Measurements from ENCODE around the gene PTOV1.

The PTOV1 gene

GRCh38 chr19:49850487-49851342 lies at the start of gene PTOV1:
Gene PTOV1 (plus strand): TSS chr19:49851159.
- peaks cover 5% of the 10 kb centered on the region for H3K36me3 ChIP-seq (ENCODE audit: insufficient read depth, low read length)
- peak within 1 kb of the TSS; percentile 66 to 70 for H3K4me3 ChIP-seq (ENCODE audit: low read depth in 1 of 2, low read length in 2 of 2)
- H3K4me1 ChIP-seq (ENCODE audit: insufficient read depth, low read length) = peaks cover 27% of the 10 kb centered on the region
- H3K27ac ChIP-seq (ENCODE audit: low read depth, low read length) = peak within 1 kb of the TSS; percentile 95
- no peaks in the 10 kb centered on the region for H3K27me3 ChIP-seq (ENCODE audit: control insufficient read depth in 1 of 2, insufficient read depth in 2 of 2, low read length in 2 of 2)
- H3K9me3 ChIP-seq (ENCODE audit: low read length) = no peaks in the 10 kb centered on the region
- H3K9ac ChIP-seq (ENCODE audit: low read length) = peak within 1 kb of the TSS; percentile 83

- Histone ChIP-seq H3K4me3 (ENCODE audit: low read depth in 1 of 2, low read length in 2 of 2) (peak overlapping the region; percentile 55 to 65), H3K27me3 (ENCODE audit: control insufficient read depth in 1 of 2, insufficient read depth in 2 of 2, low read length in 2 of 2) (no peaks in the 10 kb centered on the region), H3K27ac (ENCODE audit: low read depth, low read length) (peak overlapping the region; percentile 57), H3K4me1 (ENCODE audit: insufficient read depth, low read length) (peaks cover 5% of the 10 kb centered on the region), H3K36me3 (ENCODE audit: insufficient read depth, low read length) (peaks cover 51% of the 10 kb centered on the region), H3K9me3 (ENCODE audit: low read length) (no peaks in the 10 kb centered on the region), H3K9ac (ENCODE audit: low read length) (no peak overlapping the region)
Measured at GRCh38 chr19:49801401-49801888, 49.5 kb upstream of the PTOV1 start.

- H3K27me3 ChIP-seq (ENCODE audit: control insufficient read depth in 1 of 2, insufficient read depth in 2 of 2, low read length in 2 of 2) = no peaks in the 10 kb centered on the region
- H3K4me1 ChIP-seq (ENCODE audit: insufficient read depth, low read length) = peaks cover 5% of the 10 kb centered on the region
- H3K4me3 ChIP-seq (ENCODE audit: low read depth in 1 of 2, low read length in 2 of 2) = peak overlapping the region; percentile 55 to 65
- peak overlapping the region; percentile 57 for H3K27ac ChIP-seq (ENCODE audit: low read depth, low read length)
- H3K9me3 ChIP-seq (ENCODE audit: low read length) = no peaks in the 10 kb centered on the region
- H3K9ac ChIP-seq (ENCODE audit: low read length) = peak overlapping the region; percentile 27
- H3K36me3 ChIP-seq (ENCODE audit: insufficient read depth, low read length) = peaks cover 47% of the 10 kb centered on the region
Measured at GRCh38 chr19:49801966-49802661, 48.8 kb upstream of the PTOV1 start.

GRCh38 chr19:49802836-49803528 lies 48.0 kb upstream of the PTOV1 start:
- Histone ChIP-seq H3K4me1 (ENCODE audit: insufficient read depth, low read length) (peaks cover 7% of the 10 kb centered on the region), H3K36me3 (ENCODE audit: insufficient read depth, low read length) (peaks cover 49% of the 10 kb centered on the region), H3K9me3 (ENCODE audit: low read length) (no peaks in the 10 kb centered on the region), H3K27me3 (ENCODE audit: control insufficient read depth in 1 of 2, insufficient read depth in 2 of 2, low read length in 2 of 2) (no peaks in the 10 kb centered on the region), H3K9ac (ENCODE audit: low read length) (peak overlapping the region; percentile 27), H3K27ac (ENCODE audit: low read depth, low read length) (peak overlapping the region; percentile 57), H3K4me3 (ENCODE audit: low read depth in 1 of 2, low read length in 2 of 2) (peak overlapping the region; percentile 55 to 65)

- no peak overlapping the region for H3K4me3 ChIP-seq (ENCODE audit: low read depth in 1 of 2, low read length in 2 of 2)
- H3K27ac ChIP-seq (ENCODE audit: low read depth, low read length) = no peak overlapping the region
- peaks cover 12% of the 10 kb centered on the region for H3K4me1 ChIP-seq (ENCODE audit: insufficient read depth, low read length)
- H3K9ac ChIP-seq (ENCODE audit: low read length) = peak overlapping the region; percentile 27
- no peaks in the 10 kb centered on the region for H3K27me3 ChIP-seq (ENCODE audit: control insufficient read depth in 1 of 2, insufficient read depth in 2 of 2, low read length in 2 of 2)
- H3K9me3 ChIP-seq (ENCODE audit: low read length) = no peaks in the 10 kb centered on the region
- peaks cover 44% of the 10 kb centered on the region for H3K36me3 ChIP-seq (ENCODE audit: insufficient read depth, low read length)
Measured at GRCh38 chr19:49803529-49803856, 47.5 kb upstream of the PTOV1 start.

GRCh38 chr19:49805822-49806619 lies 44.9 kb upstream of the PTOV1 start:
- H3K9ac ChIP-seq (ENCODE audit: low read length) = no peak overlapping the region

GRCh38 chr19:49806620-49806959 lies 44.4 kb upstream of the PTOV1 start:
- H3K9ac ChIP-seq (ENCODE audit: low read length) = no peak overlapping the region
- peaks cover 21% of the 10 kb centered on the region for H3K4me1 ChIP-seq (ENCODE audit: insufficient read depth, low read length)
- no peak overlapping the region for H3K27ac ChIP-seq (ENCODE audit: low read depth, low read length)
- peaks cover 27% of the 10 kb centered on the region for H3K36me3 ChIP-seq (ENCODE audit: insufficient read depth, low read length)
- H3K4me3 ChIP-seq (ENCODE audit: low read depth in 1 of 2, low read length in 2 of 2) = no peak overlapping the region
- H3K27me3 ChIP-seq (ENCODE audit: control insufficient read depth in 1 of 2, insufficient read depth in 2 of 2, low read length in 2 of 2) = no peaks in the 10 kb centered on the region
- H3K9me3 ChIP-seq (ENCODE audit: low read length) = no peaks in the 10 kb centered on the region

More at GRCh38 chr19:49805822-49806619, 44.9 kb upstream of the PTOV1 start:
- Histone ChIP-seq H3K27ac (ENCODE audit: low read depth, low read length) (no peak overlapping the region), H3K4me3 (ENCODE audit: low read depth in 1 of 2, low read length in 2 of 2) (no peak overlapping the region), H3K36me3 (ENCODE audit: insufficient read depth, low read length) (peaks cover 27% of the 10 kb centered on the region), H3K9me3 (ENCODE audit: low read length) (no peaks in the 10 kb centered on the region), H3K4me1 (ENCODE audit: insufficient read depth, low read length) (peaks cover 21% of the 10 kb centered on the region), H3K27me3 (ENCODE audit: control insufficient read depth in 1 of 2, insufficient read depth in 2 of 2, low read length in 2 of 2) (no peaks in the 10 kb centered on the region)

- H3K36me3 ChIP-seq (ENCODE audit: insufficient read depth, low read length) = peaks cover 27% of the 10 kb centered on the region
- no peaks in the 10 kb centered on the region for H3K27me3 ChIP-seq (ENCODE audit: control insufficient read depth in 1 of 2, insufficient read depth in 2 of 2, low read length in 2 of 2)
- H3K9ac ChIP-seq (ENCODE audit: low read length) = no peak overlapping the region
- H3K4me3 ChIP-seq (ENCODE audit: low read depth in 1 of 2, low read length in 2 of 2) = no peak overlapping the region
- peaks cover 23% of the 10 kb centered on the region for H3K4me1 ChIP-seq (ENCODE audit: insufficient read depth, low read length)
- H3K9me3 ChIP-seq (ENCODE audit: low read length) = no peaks in the 10 kb centered on the region
- H3K27ac ChIP-seq (ENCODE audit: low read depth, low read length) = no peak overlapping the region
Measured at GRCh38 chr19:49807058-49807903, 43.7 kb upstream of the PTOV1 start.

GRCh38 chr19:49807904-49808675 lies 42.9 kb upstream of the PTOV1 start:
- peak overlapping the region in 1 of 2 donors; percentile 72 for H3K4me3 ChIP-seq (ENCODE audit: low read depth in 1 of 2, low read length in 2 of 2)
- no peak overlapping the region for H3K9ac ChIP-seq (ENCODE audit: low read length)
- H3K27me3 ChIP-seq (ENCODE audit: control insufficient read depth in 1 of 2, insufficient read depth in 2 of 2, low read length in 2 of 2) = no peaks in the 10 kb centered on the region
- H3K9me3 ChIP-seq (ENCODE audit: low read length) = no peaks in the 10 kb centered on the region
- H3K27ac ChIP-seq (ENCODE audit: low read depth, low read length) = peak overlapping the region; percentile 72
- H3K36me3 ChIP-seq (ENCODE audit: insufficient read depth, low read length) = peaks cover 26% of the 10 kb centered on the region
- H3K4me1 ChIP-seq (ENCODE audit: insufficient read depth, low read length) = peaks cover 25% of the 10 kb centered on the region
